Sigmoid colon (tissue), 4 donors: ENCODE data around the gene ROBO3.

Experiments used
- CTCF ChIP-seq, 4 experiments: fragments of 450-650 bp in 3 of 4; fragments of 200-600 bp in 1 of 4; IDR thresholded peaks; one replicate each; pipeline ENCODE4 v1.5.1; 2016 to 2019; ENCODE audit warnings: antibody characterized with exemption in 4 of 4, mild to moderate bottlenecking in 3 of 4, moderate library complexity in 2 of 4
- POLR2AphosphoS5 ChIP-seq, 4 donors: sonication (generic); formaldehyde crosslinking; IDR thresholded peaks; one replicate each; pipeline ENCODE4 v1.6.1; 2017; ENCODE audit warnings: antibody characterized with exemption in 4 of 4

- no peak for TF ChIP-seq POLR2AphosphoS5 (IDR thresholded peaks at IDR 0.05)
- no peak for TF ChIP-seq CTCF (IDR thresholded peaks at IDR 0.05)
These were observed 24.0 kb upstream of the ROBO3 start for GRCh38 chr11:124841201-124841600.
